Astrocyte (in vitro differentiated cells and primary cell): ENCODE data around the gene DSG2. TPM values are rescaled to one million over a fixed set of nuclear protein-coding genes. Genes with fewer than 3 reads are reported as not detected.

Experiments
- DNase-seq: peaks from one replicate; pipeline ENCODE4 v3.0.0-alpha.2; 2010; ENCODE audit warnings: low read depth
- FAIRE-seq: peaks from 2 replicates; lab custom pipeline; 2011; peaks lifted over from hg19 to GRCh38; lab: Jason Lieb, UNC
- H2AFZ ChIP-seq: 2 replicates; pipeline ENCODE4 v1.6.0; 2012; ENCODE audit warnings: low read depth, low read length, inconsistent platforms
- H3K27ac ChIP-seq: 2 replicates; pipeline ENCODE4 v1.5.1; 2011; ENCODE audit warnings: low read depth, low read length, inconsistent platforms
- H3K27me3 ChIP-seq: 2 replicates; pipeline ENCODE4 v1.6.0; 2011; ENCODE audit warnings: low read length, inconsistent platforms; ENCODE audit not compliant: insufficient read depth
- H3K36me3 ChIP-seq: 2 replicates; pipeline ENCODE4 v1.5.1; 2011; ENCODE audit warnings: low read length, inconsistent platforms; ENCODE audit not compliant: insufficient read depth
- H3K4me1 ChIP-seq: 2 replicates; pipeline ENCODE4 v1.5.1; 2011; ENCODE audit warnings: low read length, inconsistent platforms; ENCODE audit not compliant: insufficient read depth
- H3K4me2 ChIP-seq: 2 replicates; pipeline ENCODE4 v1.6.0; 2012; ENCODE audit warnings: low read length, inconsistent platforms
- H3K4me3 ChIP-seq: 2 replicates; pipeline ENCODE4 v1.5.1; 2011; ENCODE audit warnings: low read depth, mild to moderate bottlenecking, low read length, inconsistent platforms; ENCODE audit not compliant: insufficient read depth
- H3K79me2 ChIP-seq: 2 replicates; pipeline ENCODE4 v1.6.0; 2012; ENCODE audit warnings: mild to moderate bottlenecking, low read length, inconsistent platforms; ENCODE audit not compliant: insufficient read depth
- H3K9ac ChIP-seq: 2 replicates; pipeline ENCODE4 v1.6.0; 2012; ENCODE audit warnings: mild to moderate bottlenecking, low read length, inconsistent platforms
- H3K9me3 ChIP-seq: 2 replicates; pipeline ENCODE4 v1.5.1; 2012; ENCODE audit warnings: low read depth, mild to moderate bottlenecking, low read length, inconsistent platforms; ENCODE audit not compliant: insufficient read depth
- H4K20me1 ChIP-seq: 2 replicates; pipeline ENCODE4 v1.6.0; 2012; ENCODE audit warnings: low read length, inconsistent platforms; ENCODE audit not compliant: insufficient read depth
- H3K27ac Mint-ChIP-seq: one replicate; pipeline ENCODE4 v1.8.0; 2021; ENCODE audit warnings: mild to moderate bottlenecking, mixed read lengths; ENCODE audit not compliant: unreplicated experiment
- H3K27me3 Mint-ChIP-seq: one replicate; pipeline ENCODE4 v1.8.0; 2021; ENCODE audit warnings: low read depth, mixed read lengths; ENCODE audit not compliant: unreplicated experiment
- H3K36me3 Mint-ChIP-seq: one replicate; pipeline ENCODE4 v1.8.0; 2021; ENCODE audit warnings: low read depth, mixed read lengths; ENCODE audit not compliant: unreplicated experiment
- H3K4me1 Mint-ChIP-seq: one replicate; pipeline ENCODE4 v1.8.0; 2021; ENCODE audit warnings: low read depth, mixed read lengths; ENCODE audit not compliant: unreplicated experiment
- H3K4me3 Mint-ChIP-seq: one replicate; pipeline ENCODE4 v1.8.0; 2021; ENCODE audit warnings: mild to moderate bottlenecking, moderate library complexity, mixed read lengths; ENCODE audit not compliant: unreplicated experiment
- H3K9me3 Mint-ChIP-seq: one replicate; pipeline ENCODE4 v1.8.0; 2021; ENCODE audit warnings: mild to moderate bottlenecking, mixed read lengths; ENCODE audit not compliant: unreplicated experiment
- CTCF ChIP-seq: IDR thresholded peaks from 2 replicates; pipeline ENCODE4 v1.5.1; 2011; ENCODE audit warnings: low read depth, mild to moderate bottlenecking, inconsistent platforms, low read length, moderate library complexity; ENCODE audit not compliant: insufficient read depth
- EZH2 ChIP-seq: IDR thresholded peaks from 2 replicates; pipeline ENCODE4 v1.6.1; 2012; ENCODE audit warnings: mild to moderate bottlenecking, low read length, inconsistent platforms; ENCODE audit not compliant: insufficient read depth
- total RNA-seq: library from RNA; stranded (reverse); gene quantifications from 2 replicates; pipeline ENCODE4 v1.2.1, GENCODE V29; 2021

DSG2 gene
- total RNA-seq, 1 donor from 2014 or later = 154 TPM

GRCh38 chr18:31577195-31577594, 79.2 kb downstream of the DSG2 start:
- Mint-ChIP-seq H3K27ac (no peak overlapping the region), H3K4me1 (no peaks in the 10 kb centered on the region), H3K4me3 (no peak overlapping the region), H3K9me3 (no peaks in the 10 kb centered on the region), H3K27me3 (peaks cover 10% of the 10 kb centered on the region), H3K36me3 (no peaks in the 10 kb centered on the region)
- Histone ChIP-seq H3K27ac (no peak overlapping the region), H3K9ac (no peak overlapping the region), H4K20me1 (no peaks in the 10 kb centered on the region), H3K79me2 (no peaks in the 10 kb centered on the region), H3K4me1 (peaks cover 7% of the 10 kb centered on the region), H3K9me3 (no peaks in the 10 kb centered on the region), H3K36me3 (no peaks in the 10 kb centered on the region), H2AFZ (no peak overlapping the region), H3K4me3 (no peak overlapping the region), H3K27me3 (no peaks in the 10 kb centered on the region), H3K4me2 (no peak overlapping the region)
- no peak for DNase-seq
- no peak for FAIRE-seq
- TF ChIP-seq CTCF = no peak
- no peak for TF ChIP-seq EZH2

- no peak overlapping the region for H3K9ac ChIP-seq
- H3K4me1 ChIP-seq = peaks cover 7% of the 10 kb centered on the region
- no peaks in the 10 kb centered on the region for H4K20me1 ChIP-seq
- DNase-seq (no peak), FAIRE-seq (no peak)
- H3K36me3 ChIP-seq = no peaks in the 10 kb centered on the region
- H3K4me2 ChIP-seq = no peak overlapping the region
- no peak for TF ChIP-seq EZH2
- no peak for TF ChIP-seq CTCF
- no peaks in the 10 kb centered on the region for H3K79me2 ChIP-seq
- no peaks in the 10 kb centered on the region for H3K9me3 ChIP-seq
- no peak overlapping the region for H3K4me3 Mint-ChIP-seq
- H3K27ac Mint-ChIP-seq = no peak overlapping the region
- H3K4me1 Mint-ChIP-seq = no peaks in the 10 kb centered on the region
- H2AFZ ChIP-seq = no peak overlapping the region
- no peak overlapping the region for H3K4me3 ChIP-seq
- H3K27ac ChIP-seq = no peak overlapping the region
- no peaks in the 10 kb centered on the region for H3K36me3 Mint-ChIP-seq
- no peaks in the 10 kb centered on the region for H3K27me3 ChIP-seq
- H3K9me3 Mint-ChIP-seq = no peaks in the 10 kb centered on the region
- peaks cover 1% of the 10 kb centered on the region for H3K27me3 Mint-ChIP-seq
Measured at GRCh38 chr18:31578126-31578525, 80.1 kb downstream of the DSG2 start.

DNA sequence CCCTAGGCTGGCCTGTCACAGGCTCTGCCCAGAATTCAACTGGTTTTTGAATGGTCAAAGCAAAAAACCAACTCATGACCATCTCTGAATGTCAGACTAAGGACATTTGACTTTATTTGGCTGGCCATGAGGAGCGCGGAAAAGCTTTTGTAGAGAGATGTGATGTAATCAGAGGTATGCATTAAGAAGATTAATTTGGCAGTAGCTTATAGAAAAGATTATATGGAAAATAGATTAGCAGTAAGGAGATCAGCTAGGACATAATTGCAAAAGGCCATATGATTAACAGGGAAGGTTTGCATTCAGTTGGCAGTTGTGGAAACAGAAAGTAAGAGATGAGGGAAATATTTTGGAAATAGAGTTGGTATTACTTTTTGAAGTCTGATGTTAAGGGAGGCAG, 81.4 kb downstream of the DSG2 start:
- H3K36me3 Mint-ChIP-seq = no peaks in the 10 kb centered on the region
- H3K4me1 Mint-ChIP-seq = no peaks in the 10 kb centered on the region
- Histone ChIP-seq H3K36me3 (no peaks in the 10 kb centered on the region), H3K27ac (no peak overlapping the region), H3K4me3 (no peak overlapping the region), H3K79me2 (no peaks in the 10 kb centered on the region), H2AFZ (no peak overlapping the region), H3K9ac (no peak overlapping the region), H3K4me1 (peaks cover 7% of the 10 kb centered on the region), H3K27me3 (no peaks in the 10 kb centered on the region), H4K20me1 (no peaks in the 10 kb centered on the region), H3K4me2 (no peak overlapping the region), H3K9me3 (no peaks in the 10 kb centered on the region)
- FAIRE-seq (no peak), DNase-seq (no peak)
- H3K27ac Mint-ChIP-seq = no peak overlapping the region
- H3K9me3 Mint-ChIP-seq = no peaks in the 10 kb centered on the region
- H3K4me3 Mint-ChIP-seq = no peak overlapping the region
- TF ChIP-seq EZH2 = no peak
- TF ChIP-seq CTCF = no peak
- no peaks in the 10 kb centered on the region for H3K27me3 Mint-ChIP-seq
